Effector memory CD8-positive, alpha-beta T cell (primary cell): ENCODE results near the gene RANBP3.
A peak's percentile ranks its signal among the peaks of the same experiment; 100 is the strongest.
"Not testable (repeated sequence)": the region's sequence is repeated elsewhere in the genome, so short reads cannot be mapped to it uniquely, and the experiment has no call there.

Experiments used
- ATAC-seq: fragments of 150-1000 bp; cut with Tn5 transposase; replicated peaks from 2 replicates; pipeline ENCODE4 v1.10.0; 2021; ENCODE audit warnings: mild to moderate bottlenecking, moderate library complexity
- DNase-seq, 3 experiments: peaks; one replicate each; pipeline ENCODE4 v3.0.0; 2021
- H3K27ac Mint-ChIP-seq, 2 donors: one replicate each; pipeline ENCODE4 v1.8.0; 2022; ENCODE audit warnings: mild to moderate bottlenecking in 2 of 2, mixed read lengths in 2 of 2, moderate library complexity in 2 of 2
- H3K27me3 Mint-ChIP-seq, 2 donors: one replicate each; pipeline ENCODE4 v1.8.0; 2022; ENCODE audit warnings: mixed read lengths in 2 of 2
- H3K36me3 Mint-ChIP-seq: one replicate; pipeline ENCODE4 v1.8.0; 2022; ENCODE audit warnings: mild to moderate bottlenecking, moderate library complexity, mixed read lengths; ENCODE audit not compliant: insufficient read depth
- H3K4me1 Mint-ChIP-seq, 2 donors: one replicate each; pipeline ENCODE4 v1.8.0; 2022; ENCODE audit warnings: low read depth in 2 of 2, mixed read lengths in 2 of 2
- H3K4me3 Mint-ChIP-seq, 2 donors: one replicate each; pipeline ENCODE4 v1.8.0; 2022; ENCODE audit warnings: mild to moderate bottlenecking in 2 of 2, mixed read lengths in 2 of 2, moderate library complexity in 2 of 2
- H3K9me3 Mint-ChIP-seq, 2 donors: one replicate each; pipeline ENCODE4 v1.8.0; 2022; ENCODE audit warnings: mixed read lengths in 2 of 2

Gene RANBP3

DNA sequence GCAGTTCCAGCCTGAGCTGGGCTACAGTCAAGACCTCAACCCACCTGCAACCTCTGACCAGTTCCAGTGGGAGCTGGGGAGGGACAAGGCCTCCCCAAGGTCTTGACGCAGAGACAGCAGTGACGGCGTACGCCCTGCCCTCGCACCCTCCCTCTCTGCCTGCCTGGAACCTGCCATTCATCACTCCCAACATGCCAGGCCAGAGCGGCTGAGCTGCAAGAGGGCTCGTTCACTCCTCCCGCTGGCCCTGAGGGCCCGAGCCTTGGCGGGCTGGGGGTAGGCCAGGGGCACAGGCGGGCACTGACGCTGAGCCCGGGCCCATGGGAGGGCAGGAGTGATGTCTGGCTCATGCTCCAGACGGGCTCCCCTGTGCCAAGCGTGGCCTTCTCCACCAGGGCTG lies 82.5 kb downstream of the RANBP3 start:
- no peak overlapping the region for H3K27ac Mint-ChIP-seq
- H3K4me3 Mint-ChIP-seq, result no peak overlapping the region
- no peak for DNase-seq
- H3K36me3 Mint-ChIP-seq, result peaks cover 11% of the 10 kb centered on the region
- peaks cover 7 to 13% of the 10 kb centered on the region in 2 donors for H3K4me1 Mint-ChIP-seq
- H3K9me3 Mint-ChIP-seq, result no peaks in the 10 kb centered on the region
- H3K27me3 Mint-ChIP-seq, result no peaks in the 10 kb centered on the region
- no peak for ATAC-seq

DNA sequence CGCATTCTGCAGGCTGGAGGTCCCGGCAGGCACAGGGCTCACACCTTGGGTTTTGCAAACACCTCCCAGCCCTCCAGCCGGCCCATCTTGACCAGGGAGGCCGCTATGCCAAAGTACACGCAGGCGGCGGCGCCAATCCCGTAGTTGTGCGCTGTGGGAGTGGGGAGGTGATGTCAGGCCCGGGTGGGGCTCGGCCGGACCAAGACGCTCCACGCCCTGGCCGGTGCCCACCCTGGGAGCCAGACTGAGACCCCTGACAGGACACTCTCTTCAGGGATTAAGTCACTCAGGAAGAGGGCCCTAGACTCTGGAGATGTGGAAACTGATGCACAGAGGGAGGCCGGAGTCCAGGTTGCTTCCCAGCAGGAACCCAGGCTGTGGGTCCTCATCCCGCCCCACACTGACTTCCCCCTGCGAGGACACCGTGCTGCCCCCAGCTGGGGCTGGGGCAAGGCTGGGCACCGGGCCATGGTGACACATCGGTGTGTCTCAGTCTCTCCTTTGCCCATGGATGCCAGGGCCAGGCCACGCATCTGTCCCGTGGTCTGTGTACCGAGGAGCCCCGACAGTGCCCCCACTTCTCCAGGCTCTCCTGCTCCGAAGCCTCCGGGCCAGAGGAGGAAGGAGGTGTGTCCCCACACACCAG lies 83.1 kb downstream of the RANBP3 start:
- H3K4me1 Mint-ChIP-seq, result peaks cover under 1 to 9% of the 10 kb centered on the region in 2 donors
- H3K9me3 Mint-ChIP-seq, result no peaks in the 10 kb centered on the region
- no peak for DNase-seq
- H3K27ac Mint-ChIP-seq, result peak overlapping the region in 1 of 2 donors; percentile 15
- no peak overlapping the region for H3K4me3 Mint-ChIP-seq
- H3K36me3 Mint-ChIP-seq, result peaks cover 11% of the 10 kb centered on the region
- no peak for ATAC-seq
- no peaks in the 10 kb centered on the region for H3K27me3 Mint-ChIP-seq

DNA sequence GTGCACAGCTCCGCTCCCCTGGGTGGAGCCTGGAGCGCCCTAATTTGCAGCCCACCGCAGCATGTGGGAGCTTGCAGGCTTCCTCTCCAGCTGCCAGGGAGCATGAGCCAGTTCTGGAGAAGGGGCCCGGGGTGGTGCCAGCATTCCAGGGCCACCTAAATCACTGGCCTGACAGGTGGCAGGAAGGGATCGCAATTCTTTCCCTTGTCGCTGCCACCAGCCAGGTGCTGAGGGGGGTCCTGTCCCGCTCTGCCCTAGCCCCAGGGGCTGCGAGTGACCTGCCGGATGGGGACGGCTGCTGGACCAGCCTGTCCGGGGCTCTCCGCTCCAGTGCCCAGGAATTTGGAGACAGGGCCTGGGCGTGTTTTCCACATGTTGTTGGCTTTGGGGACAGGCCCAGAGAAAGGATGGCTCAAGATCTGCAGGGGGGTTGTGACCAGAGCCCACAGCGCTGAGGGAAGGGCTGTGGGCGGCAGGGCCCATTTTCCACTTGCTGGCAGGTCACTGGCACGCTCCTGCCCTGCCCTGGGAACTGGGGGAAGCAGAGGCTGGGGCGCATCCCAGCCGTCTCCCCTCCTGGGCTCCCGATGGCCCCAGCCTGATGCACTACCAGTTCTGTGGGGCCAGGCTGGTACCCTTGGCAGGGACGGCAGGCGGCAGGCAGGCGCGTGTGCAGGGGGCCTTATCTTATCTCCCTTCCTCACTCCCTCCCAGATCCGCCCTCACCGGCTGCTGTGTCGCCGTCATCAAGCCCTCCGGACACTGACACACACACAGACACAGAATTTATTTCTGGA lies 83.8 kb downstream of the RANBP3 start:
- no peak for DNase-seq
- H3K27ac Mint-ChIP-seq, result peak overlapping the region in 1 of 2 donors; percentile 15

DNA sequence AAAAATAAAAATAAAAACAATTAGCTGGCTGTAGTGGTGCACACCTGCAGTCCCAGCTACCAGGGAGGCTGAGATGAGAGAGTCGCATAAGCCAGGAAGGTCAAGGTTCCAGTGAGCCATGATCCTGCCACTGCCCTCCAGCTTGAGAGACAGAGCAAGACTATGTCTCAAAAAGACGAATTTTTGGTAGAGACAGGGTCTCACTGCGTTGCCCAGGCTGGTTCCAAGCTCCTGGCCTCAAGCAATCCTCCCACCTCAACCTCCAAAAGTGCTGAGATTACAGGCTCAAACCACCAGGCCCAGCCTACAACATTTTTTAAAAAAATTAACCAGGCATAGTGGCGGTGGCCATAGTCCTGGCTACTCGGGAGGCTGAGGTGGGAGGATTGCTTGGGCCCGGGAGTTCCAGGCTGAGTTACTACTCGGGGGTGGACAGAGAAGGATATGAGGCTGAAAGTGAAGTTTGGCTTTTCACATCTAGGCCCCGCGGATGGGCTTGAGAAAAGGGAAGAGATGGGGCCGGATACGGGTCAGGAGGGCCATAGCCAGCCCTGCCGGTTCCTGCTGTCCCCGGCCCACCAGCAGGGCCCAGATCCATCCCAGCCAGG lies 84.5 kb downstream of the RANBP3 start:
- Mint-ChIP-seq H3K4me3 (no peak overlapping the region), H3K9me3 (no peaks in the 10 kb centered on the region), H3K27me3 (no peaks in the 10 kb centered on the region), H3K36me3 (peaks cover 11% of the 10 kb centered on the region), H3K27ac (no peak overlapping the region), H3K4me1 (peaks cover 0 to 9% of the 10 kb centered on the region in 2 donors)
- DNase-seq (no peak), ATAC-seq (no peak)

More for the DNA sequence above, 83.8 kb downstream of the RANBP3 start:
- H3K27me3 Mint-ChIP-seq, result no peaks in the 10 kb centered on the region
- H3K4me1 Mint-ChIP-seq, result peaks cover 0 to 9% of the 10 kb centered on the region in 2 donors
- H3K4me3 Mint-ChIP-seq, result no peak overlapping the region
- H3K36me3 Mint-ChIP-seq, result peaks cover 11% of the 10 kb centered on the region
- no peaks in the 10 kb centered on the region for H3K9me3 Mint-ChIP-seq
- ATAC-seq, result no peak

DNA sequence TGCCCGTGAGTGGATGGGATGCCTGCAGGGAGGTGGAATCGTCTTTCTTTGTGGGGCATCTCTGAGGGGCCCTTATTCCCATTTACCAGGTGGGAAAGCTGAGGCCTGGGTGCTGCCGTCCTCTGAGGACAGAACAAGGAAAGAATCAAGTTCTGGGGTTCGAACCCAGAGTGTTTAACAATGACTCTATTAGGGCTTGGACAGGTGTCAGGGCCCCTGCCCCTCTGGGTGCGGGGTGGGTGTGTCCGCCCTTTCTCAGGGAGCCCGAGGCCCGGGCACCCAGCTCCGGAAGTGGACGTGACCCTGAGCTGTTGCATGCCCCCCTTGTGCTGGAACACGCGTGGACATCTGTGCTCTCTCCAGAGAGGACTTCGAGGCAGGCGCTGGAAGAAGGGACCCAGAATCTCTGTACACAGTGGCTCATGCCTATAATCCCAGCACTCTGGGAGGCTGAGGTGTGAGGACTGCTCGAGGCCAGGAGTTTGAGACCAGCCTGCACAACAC lies 85.1 kb downstream of the RANBP3 start:
- Mint-ChIP-seq H3K4me1 (peaks cover 0 to 6% of the 10 kb centered on the region in 2 donors), H3K27ac (peak overlapping the region in 1 of 2 donors; percentile 77)
- ATAC-seq, result no peak

DNA sequence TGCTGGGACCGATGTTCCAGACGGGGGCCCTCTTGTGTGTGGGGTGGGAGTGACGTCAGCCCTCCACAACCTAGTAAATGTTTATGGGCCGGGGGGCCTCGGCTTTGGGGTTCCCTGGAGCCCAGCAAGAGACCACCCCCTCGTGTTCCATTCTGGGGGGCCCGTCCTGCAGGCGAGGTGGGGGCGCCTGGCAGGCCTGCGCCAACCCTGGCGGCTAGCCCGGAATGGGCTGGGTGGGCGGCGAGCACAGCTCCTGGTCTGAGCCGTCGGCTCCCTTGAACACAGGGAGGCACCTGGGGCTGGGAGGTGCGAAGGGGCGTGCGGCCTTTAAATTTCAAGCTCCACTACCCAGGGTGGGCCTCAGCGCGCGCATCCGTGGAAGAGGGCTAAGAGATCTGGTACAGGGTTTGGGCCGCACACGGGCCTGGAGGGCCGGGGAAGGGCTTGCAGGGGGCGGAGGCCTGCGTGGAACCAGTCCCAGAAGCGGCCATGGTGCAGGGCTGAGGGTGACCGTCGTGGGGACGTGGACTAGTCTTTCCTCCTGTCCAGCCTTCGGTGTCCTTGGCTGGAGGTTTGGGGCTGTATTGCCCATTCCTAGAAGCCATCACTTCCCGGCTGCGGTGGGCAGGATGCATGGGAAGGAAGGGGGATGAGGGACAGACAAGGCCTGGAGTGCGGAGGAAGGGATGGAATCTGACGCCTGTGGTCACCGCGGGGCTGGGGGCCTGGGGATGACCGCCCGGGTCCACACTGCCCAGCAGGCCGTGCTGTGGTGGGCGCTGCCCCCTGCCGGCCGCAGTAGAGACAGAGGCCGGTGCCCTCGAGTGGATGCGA lies 85.8 kb downstream of the RANBP3 start:
- DNase-seq, result no peak
- Mint-ChIP-seq H3K4me3 (peak overlapping the region in 1 of 2 donors; percentile 23), H3K4me1 (peaks cover 0 to 6% of the 10 kb centered on the region in 2 donors), H3K36me3 (peaks cover 8% of the 10 kb centered on the region), H3K27me3 (no peaks in the 10 kb centered on the region), H3K9me3 (no peaks in the 10 kb centered on the region), H3K27ac (peak overlapping the region in 1 of 2 donors; percentile 77)
- ATAC-seq, result no peak

More for the DNA sequence above, 85.1 kb downstream of the RANBP3 start:
- Mint-ChIP-seq H3K4me3 (no peak overlapping the region), H3K9me3 (no peaks in the 10 kb centered on the region), H3K27me3 (no peaks in the 10 kb centered on the region), H3K36me3 (peaks cover 9% of the 10 kb centered on the region)
- DNase-seq, result no peak

DNA sequence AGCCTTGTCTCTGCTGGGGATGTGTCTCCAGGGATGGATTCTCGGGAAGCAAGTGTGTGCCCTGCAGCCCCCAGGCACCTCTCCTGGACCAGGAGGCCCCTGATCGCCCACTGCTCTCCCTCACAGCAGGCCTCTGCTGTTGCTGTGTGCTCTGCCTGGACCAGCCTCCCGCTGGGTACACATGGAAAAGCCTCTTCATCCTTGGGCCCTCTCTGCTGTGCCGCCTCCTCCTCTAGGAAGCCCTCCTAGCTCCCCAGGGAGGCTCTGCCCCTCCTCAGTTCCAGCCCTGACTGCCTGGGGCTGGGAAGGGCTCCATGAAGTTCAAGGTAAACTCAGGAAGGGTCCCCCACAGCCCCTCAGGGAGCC lies 86.4 kb downstream of the RANBP3 start:
- H3K4me1 Mint-ChIP-seq, result peaks cover 0 to 6% of the 10 kb centered on the region in 2 donors
- ATAC-seq, result no peak
- H3K27ac Mint-ChIP-seq, result no peak overlapping the region

DNA sequence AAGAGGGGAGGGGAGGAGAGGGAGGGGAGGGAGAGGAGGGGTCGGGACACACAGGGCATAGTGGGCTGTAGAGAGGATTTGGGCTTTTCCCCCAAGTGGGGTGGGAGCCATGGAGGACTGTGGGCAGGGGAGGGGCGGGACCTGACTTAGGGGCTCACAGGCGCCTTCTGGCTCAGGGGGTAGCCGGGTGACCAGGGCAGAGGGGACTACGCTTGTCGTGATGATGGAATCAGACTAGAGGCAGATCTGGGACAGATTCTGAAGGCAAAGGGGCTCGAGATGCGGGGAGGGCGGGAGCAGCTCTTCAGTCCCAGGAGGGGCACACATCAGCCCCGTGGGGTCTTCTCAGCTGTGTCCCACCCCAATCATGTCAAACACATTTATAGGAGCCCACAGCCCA lies 87.8 kb downstream of the RANBP3 start:
- no peak overlapping the region for H3K4me3 Mint-ChIP-seq
- no peaks in the 10 kb centered on the region for H3K9me3 Mint-ChIP-seq
- H3K27me3 Mint-ChIP-seq, result peaks cover 6 to 7% of the 10 kb centered on the region in 2 donors
- ATAC-seq, result no peak
- peak overlapping the region in 1 of 2 donors; percentile 44 for H3K27ac Mint-ChIP-seq
- peaks cover 0 to 4% of the 10 kb centered on the region in 2 donors for H3K4me1 Mint-ChIP-seq
- peaks cover 4% of the 10 kb centered on the region for H3K36me3 Mint-ChIP-seq
- no peak for DNase-seq

More for the DNA sequence above, 86.4 kb downstream of the RANBP3 start:
- Mint-ChIP-seq H3K9me3 (no peaks in the 10 kb centered on the region), H3K27me3 (no peaks in the 10 kb centered on the region), H3K36me3 (peaks cover 8% of the 10 kb centered on the region), H3K4me3 (peak overlapping the region in 1 of 2 donors; percentile 23)
- no peak for DNase-seq

DNA sequence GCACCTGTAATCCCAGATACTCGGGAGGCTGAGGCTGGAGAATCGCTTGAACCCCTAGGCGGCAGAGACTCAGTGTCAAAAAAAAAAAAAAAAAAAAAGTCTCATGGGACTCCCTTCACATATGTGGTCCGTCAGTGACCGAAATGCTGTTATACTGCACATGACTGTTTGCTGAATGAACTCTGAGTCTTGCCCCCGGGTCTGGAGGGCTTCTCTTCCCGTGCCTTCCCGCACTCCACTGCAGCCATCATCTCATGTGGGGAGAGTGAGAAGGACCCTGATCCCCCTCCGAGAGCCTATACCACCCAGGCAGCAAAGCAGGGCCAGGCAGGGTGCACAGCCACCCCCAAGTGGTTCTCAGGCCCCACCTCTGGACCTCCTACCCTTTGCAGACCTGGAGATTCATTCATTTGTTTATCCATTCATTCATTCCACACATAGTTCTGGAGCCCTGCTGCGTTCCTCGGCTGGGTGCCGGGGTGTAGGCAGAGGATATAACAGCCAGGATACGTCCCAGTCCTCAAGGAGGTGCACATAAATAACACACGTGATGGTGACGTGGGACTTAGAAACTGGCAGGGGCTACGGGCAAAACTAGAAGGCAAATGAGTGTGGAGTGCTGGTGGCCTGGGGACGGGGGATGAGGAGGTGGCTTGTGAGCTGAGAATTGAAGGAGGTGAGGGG lies 88.5 kb downstream of the RANBP3 start:
- Mint-ChIP-seq H3K9me3 (no peaks in the 10 kb centered on the region), H3K4me1 (peaks cover 0 to 4% of the 10 kb centered on the region in 2 donors), H3K36me3 (no peaks in the 10 kb centered on the region), H3K4me3 (no peak overlapping the region), H3K27ac (peak overlapping the region in 1 of 2 donors; percentile 44), H3K27me3 (peaks cover 7 to 9% of the 10 kb centered on the region in 2 donors)
- DNase-seq, result no peak
- ATAC-seq, result no peak

DNA sequence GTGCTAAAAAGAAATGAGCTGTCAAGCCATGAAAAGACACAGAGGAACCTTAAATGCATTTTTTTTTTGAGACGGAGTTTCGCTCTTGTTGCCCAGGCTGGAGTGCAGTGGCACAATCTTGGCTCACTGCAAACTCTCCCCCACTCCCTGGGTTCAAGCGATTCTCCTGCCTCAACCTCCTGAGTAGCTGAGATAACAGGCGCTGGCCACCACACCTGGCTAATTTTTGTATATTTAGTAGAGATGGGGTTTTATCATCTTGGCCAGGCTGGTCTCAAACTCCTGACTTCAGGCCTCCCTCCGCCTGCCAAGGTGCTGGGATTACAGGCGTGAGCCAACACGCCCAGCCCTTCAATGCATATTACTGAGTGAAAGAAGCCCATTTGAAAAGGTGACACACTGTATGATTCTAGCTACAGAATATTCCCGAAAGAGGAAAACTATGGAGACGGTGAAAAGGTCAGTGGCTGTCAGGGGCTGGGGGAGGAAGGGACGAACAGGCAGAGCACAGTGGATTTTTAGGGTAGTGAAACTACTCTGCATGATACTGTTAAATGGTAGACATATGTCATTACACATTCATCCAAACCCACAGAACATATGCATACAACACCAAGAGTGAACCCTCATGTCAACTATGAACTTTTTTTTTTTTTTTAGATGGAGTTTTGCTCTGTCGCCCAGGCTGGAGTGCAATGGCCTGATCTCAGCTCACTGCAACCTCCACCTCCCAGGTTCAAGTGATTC lies 93.7 kb downstream of the RANBP3 start:
- ATAC-seq, result not testable (repeated sequence)

DNA sequence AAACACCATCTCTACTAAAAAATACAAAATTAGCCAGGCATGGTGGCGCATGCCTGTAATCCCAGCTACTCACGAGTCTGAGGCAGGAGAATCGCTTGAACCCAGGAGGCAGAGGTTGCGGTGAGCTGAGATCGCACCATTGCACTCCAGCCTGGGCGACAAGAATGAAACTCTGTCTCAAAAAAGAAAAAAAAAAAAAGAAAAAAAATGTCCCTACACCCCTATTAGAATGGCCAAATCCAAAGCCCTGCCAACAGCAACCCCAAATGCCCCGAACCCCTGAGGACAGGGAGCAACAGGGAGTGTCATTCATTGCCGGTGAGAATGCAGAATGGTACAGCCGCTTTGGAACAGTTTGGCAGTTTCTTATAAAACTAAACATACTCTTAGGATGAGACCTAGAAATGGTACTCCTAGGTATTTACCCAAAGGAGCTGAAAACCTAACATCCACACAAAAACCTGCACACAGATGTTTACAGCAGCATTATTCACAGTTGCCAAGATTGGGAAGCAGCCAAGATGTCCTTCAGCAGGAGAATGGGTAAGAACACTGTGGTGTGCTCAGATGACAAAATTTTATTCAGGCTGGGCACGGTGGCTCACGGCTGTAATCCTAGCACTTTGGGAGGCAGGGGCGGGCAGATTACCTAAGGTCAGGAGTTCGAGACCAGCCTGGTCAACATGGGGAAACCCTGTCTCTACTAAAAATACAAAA lies 94.6 kb downstream of the RANBP3 start:
- H3K27me3 Mint-ChIP-seq, result peaks cover 7 to 31% of the 10 kb centered on the region in 2 donors
- DNase-seq, H3K36me3 Mint-ChIP-seq, H3K27ac Mint-ChIP-seq, ATAC-seq, H3K9me3 Mint-ChIP-seq, H3K4me1 Mint-ChIP-seq, H3K4me3 Mint-ChIP-seq: not testable (repeated sequence)

More for the DNA sequence above, 93.7 kb downstream of the RANBP3 start:
- H3K4me3 Mint-ChIP-seq, H3K4me1 Mint-ChIP-seq, H3K36me3 Mint-ChIP-seq, DNase-seq, H3K27ac Mint-ChIP-seq, H3K9me3 Mint-ChIP-seq: not testable (repeated sequence)
- peaks cover 7 to 31% of the 10 kb centered on the region in 2 donors for H3K27me3 Mint-ChIP-seq
